COLO668 (cell line): Measurements from ENCODE around the gene FEM1C.

ENCODE experiments used
- DNase-seq: peaks from one replicate; lab custom pipeline; 2025; ENCODE audit not compliant: unreplicated experiment; lab: John Stamatoyannopoulos, UW

Gene FEM1C

GRCh38 chr5:115524199-115524847 is 20.3 kb downstream of the FEM1C start:
- no peak for DNase-seq

- DNase-seq: no peak
Measured at GRCh38 chr5:115522832-115523403, 21.7 kb downstream of the FEM1C start.

- DNase-seq: no peak
Measured at GRCh38 chr5:115520191-115520590, 24.4 kb downstream of the FEM1C start.

- DNase-seq: no peak
Measured at GRCh38 chr5:115516372-115516771, 28.2 kb downstream of the FEM1C start.

GRCh38 chr5:115514220-115514619 is 30.4 kb downstream of the FEM1C start:
- DNase-seq: no peak

GRCh38 chr5:115511632-115512031 is 32.9 kb downstream of the FEM1C start:
- DNase-seq: no peak

GRCh38 chr5:115510145-115510645 is 34.4 kb downstream of the FEM1C start:
- no peak for DNase-seq

- no peak for DNase-seq
Measured at GRCh38 chr5:115509547-115509946, 35.0 kb downstream of the FEM1C start.

- DNase-seq: no peak
Measured at GRCh38 chr5:115507681-115508080, 36.9 kb downstream of the FEM1C start.

GRCh38 chr5:115503420-115503819 is 41.2 kb downstream of the FEM1C start:
- no peak for DNase-seq

- DNase-seq: no peak
Measured at GRCh38 chr5:115501464-115502210, 42.9 kb downstream of the FEM1C start.

GRCh38 chr5:115500225-115500624 is 44.4 kb downstream of the FEM1C start:
- no peak for DNase-seq

GRCh38 chr5:115496936-115497576 is 47.5 kb downstream of the FEM1C start:
- no peak for DNase-seq

GRCh38 chr5:115494570-115495289 is 49.8 kb downstream of the FEM1C start:
- DNase-seq: no peak

GRCh38 chr5:115490596-115490995 is 54.0 kb downstream of the FEM1C start:
- DNase-seq: no peak

GRCh38 chr5:115489733-115490132 is 54.8 kb downstream of the FEM1C start:
- no peak for DNase-seq

- DNase-seq: no peak
Measured at GRCh38 chr5:115487756-115488155, 56.8 kb downstream of the FEM1C start.

- no peak for DNase-seq
Measured at GRCh38 chr5:115487168-115487567, 57.4 kb downstream of the FEM1C start.

GRCh38 chr5:115486728-115487127 is 57.8 kb downstream of the FEM1C start:
- no peak for DNase-seq

- no peak for DNase-seq
Measured at GRCh38 chr5:115484368-115484767, 60.2 kb downstream of the FEM1C start.

- DNase-seq: no peak
Measured at GRCh38 chr5:115480900-115481299, 63.7 kb downstream of the FEM1C start.
